ENCODE results near the gene MEP1A.

The MEP1A gene

GRCh38 chr6:46781478-46782378 is 11.5 kb upstream of the MEP1A start:
- H3K27ac ChIP-seq = no peak overlapping the region
- no peak for TF ChIP-seq ZFX (IDR thresholded peaks at IDR 0.05; ENCODE audit: borderline replicate concordance)
- TF ChIP-seq, protein P1, sequence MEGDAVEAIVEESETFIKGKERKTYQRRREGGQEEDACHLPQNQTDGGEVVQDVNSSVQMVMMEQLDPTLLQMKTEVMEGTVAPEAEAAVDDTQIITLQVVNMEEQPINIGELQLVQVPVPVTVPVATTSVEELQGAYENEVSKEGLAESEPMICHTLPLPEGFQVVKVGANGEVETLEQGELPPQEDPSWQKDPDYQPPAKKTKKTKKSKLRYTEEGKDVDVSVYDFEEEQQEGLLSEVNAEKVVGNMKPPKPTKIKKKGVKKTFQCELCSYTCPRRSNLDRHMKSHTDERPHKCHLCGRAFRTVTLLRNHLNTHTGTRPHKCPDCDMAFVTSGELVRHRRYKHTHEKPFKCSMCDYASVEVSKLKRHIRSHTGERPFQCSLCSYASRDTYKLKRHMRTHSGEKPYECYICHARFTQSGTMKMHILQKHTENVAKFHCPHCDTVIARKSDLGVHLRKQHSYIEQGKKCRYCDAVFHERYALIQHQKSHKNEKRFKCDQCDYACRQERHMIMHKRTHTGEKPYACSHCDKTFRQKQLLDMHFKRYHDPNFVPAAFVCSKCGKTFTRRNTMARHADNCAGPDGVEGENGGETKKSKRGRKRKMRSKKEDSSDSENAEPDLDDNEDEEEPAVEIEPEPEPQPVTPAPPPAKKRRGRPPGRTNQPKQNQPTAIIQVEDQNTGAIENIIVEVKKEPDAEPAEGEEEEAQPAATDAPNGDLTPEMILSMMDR (IDR thresholded peaks at IDR 0.05) = peak; percentile 94

DNA sequence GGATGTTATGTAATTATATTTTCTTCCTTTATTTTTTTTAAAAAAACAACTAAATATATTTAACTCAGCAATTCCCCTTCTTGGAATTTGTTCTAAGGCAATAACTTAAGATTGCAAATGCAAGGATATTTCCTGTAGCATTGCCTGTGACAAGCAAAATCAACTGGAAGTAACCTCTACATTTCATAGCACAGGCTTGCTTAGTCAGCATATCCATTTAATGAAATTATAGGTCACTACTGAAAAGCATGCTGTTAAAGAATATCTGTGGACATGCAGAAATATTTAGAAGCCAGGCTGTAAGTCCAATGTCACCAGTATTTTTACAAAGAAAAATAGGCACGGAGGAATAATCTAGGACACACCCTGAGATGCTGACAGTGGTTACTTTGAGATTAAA is 8.7 kb upstream of the MEP1A start:
- no peak overlapping the region for H3K27ac ChIP-seq
- no peak for TF ChIP-seq ZFX (IDR thresholded peaks at IDR 0.05; ENCODE audit: borderline replicate concordance)
- TF ChIP-seq, protein P1 (IDR thresholded peaks at IDR 0.05) = no peak

DNA sequence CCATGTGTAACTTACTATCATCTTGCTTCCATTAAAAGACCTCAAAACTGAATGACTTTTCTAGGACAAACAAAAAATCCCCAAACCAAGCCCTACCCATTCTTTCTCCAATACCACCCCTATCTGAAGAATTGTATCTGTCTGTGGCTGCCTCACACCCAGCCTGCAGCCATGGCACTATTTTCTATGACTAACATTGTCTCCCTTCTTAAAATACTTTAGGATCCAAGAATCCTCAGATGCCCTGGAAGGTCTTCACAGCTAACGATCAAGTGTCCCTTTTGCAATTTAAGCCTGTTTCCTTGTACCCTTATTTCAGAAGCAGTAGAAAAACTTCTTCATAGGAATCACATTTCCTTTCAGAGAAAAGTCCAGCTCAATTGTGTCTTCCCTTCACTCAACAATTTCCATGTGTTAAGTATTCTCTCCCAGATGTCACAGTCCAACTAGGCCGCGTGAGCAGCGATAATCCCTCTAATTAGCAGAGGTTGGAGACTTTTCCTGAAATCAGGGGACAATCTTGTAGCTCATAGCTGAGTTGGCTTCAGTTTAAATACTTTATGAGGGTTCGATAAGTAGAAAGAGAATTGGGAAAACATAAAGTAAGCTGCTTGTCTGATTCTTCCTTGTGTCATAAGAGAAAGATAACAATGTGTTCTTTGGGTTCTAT is 5.2 kb upstream of the MEP1A start:
- TF ChIP-seq, protein P1 (IDR thresholded peaks at IDR 0.05) = no peak
- TF ChIP-seq ZFX (IDR thresholded peaks at IDR 0.05; ENCODE audit: borderline replicate concordance) = no peak
- H3K27ac ChIP-seq = no peak overlapping the region

- TF ChIP-seq ZFX (IDR thresholded peaks at IDR 0.05; ENCODE audit: borderline replicate concordance) = no peak
- TF ChIP-seq, protein P1 (IDR thresholded peaks at IDR 0.05) = no peak
- H3K27ac ChIP-seq = no peak overlapping the region
Observed at GRCh38 chr6:46788791-46789190, 4.4 kb upstream of the MEP1A start.

- TF ChIP-seq, protein P1 (IDR thresholded peaks at IDR 0.05) = no peak
- no peak for TF ChIP-seq ZFX (IDR thresholded peaks at IDR 0.05; ENCODE audit: borderline replicate concordance)
- H3K27ac ChIP-seq = no peak overlapping the region
Observed at GRCh38 chr6:46789434-46790354, 3.5 kb upstream of the MEP1A start.

GRCh38 chr6:46790355-46790874 is 2.8 kb upstream of the MEP1A start:
- no peak for TF ChIP-seq ZFX (IDR thresholded peaks at IDR 0.05; ENCODE audit: borderline replicate concordance)
- TF ChIP-seq, protein P1 (IDR thresholded peaks at IDR 0.05) = no peak
- no peak overlapping the region for H3K27ac ChIP-seq
